ENCODE results near the gene DMTF1. TPM values are rescaled to one million over a fixed set of nuclear protein-coding genes. Genes with fewer than 3 reads are reported as not detected.
"Not testable (repeated sequence)": the region's sequence is repeated elsewhere in the genome, so short reads cannot be mapped to it uniquely, and the experiment has no call there.

Gene DMTF1
- total and polyA plus RNA-seq, 2 of the 4 experiments (the other 2 are of a cell fraction) = 59.0 to 69.0 TPM

DNA sequence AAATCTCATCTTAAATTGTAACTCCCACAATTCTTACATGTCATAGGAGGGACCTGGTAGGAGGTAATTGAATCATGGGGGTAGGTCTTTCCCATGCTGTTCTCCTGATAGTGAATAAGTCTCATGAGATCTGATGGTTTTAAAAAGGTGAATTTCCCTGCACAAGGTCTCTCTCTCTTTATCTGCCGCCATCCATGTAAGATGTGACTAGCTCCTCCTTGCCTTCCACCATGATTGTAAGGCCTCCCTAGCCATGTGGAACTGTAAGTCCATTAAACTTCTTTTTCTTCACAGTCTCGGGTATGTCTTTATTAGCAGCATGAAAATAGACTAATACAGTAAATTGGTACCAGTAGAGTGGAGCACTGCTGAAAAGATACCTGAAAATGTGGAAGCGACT, 38.3 kb upstream of the DMTF1 start:
- H3K4me1 ChIP-seq (ENCODE audit: control insufficient read depth, insufficient read depth, low read length); H4K91ac ChIP-seq (ENCODE audit: insufficient read depth, low read depth, low read length); H2AK5ac ChIP-seq (ENCODE audit: low read depth, low read length); H2BK120ac ChIP-seq (ENCODE audit: low read depth, low read length); intact Hi-C loops (cut with micrococcal nuclease); H3K18ac ChIP-seq (ENCODE audit: low read depth, low read length); H3K9ac ChIP-seq (ENCODE audit: low read depth, low read length); H3K27me3 ChIP-seq (ENCODE audit: control insufficient read depth, insufficient read depth, low read length); H2AK9ac ChIP-seq (replicated peaks; ENCODE audit: low read depth, low read length, poor library complexity); H4K20me1 ChIP-seq (ENCODE audit: insufficient read depth, low read length); CTCF ChIA-PET; H3K4me3 ChIP-seq (ENCODE audit: insufficient read depth, low read depth, low read length); H3K9me3 ChIP-seq (ENCODE audit: control insufficient read depth, insufficient read depth, low read length); H3K4ac ChIP-seq (ENCODE audit: low read depth, low read length); POLR2A ChIA-PET (ENCODE audit: unreplicated experiment); H4K5ac ChIP-seq (ENCODE audit: low read depth, low read length); H2BK20ac ChIP-seq (ENCODE audit: low read depth, low read length); H3K79me1 ChIP-seq (ENCODE audit: low read depth in 1 of 2, low read length in 2 of 2); H3K4me2 ChIP-seq (ENCODE audit: low read depth, low read length); BruUV-seq (replicated peaks); ATAC-seq (ENCODE audit: low read depth); in situ Hi-C loops (cut with MboI; ENCODE audit: low sequenced_read_pairs); H2BK15ac ChIP-seq (ENCODE audit: low read depth, low read length); dilution Hi-C loops (cut with HindIII; ENCODE audit: low sequenced_read_pairs, unreplicated experiment); H3K14ac ChIP-seq (replicated peaks; ENCODE audit: low read depth, low read length); H2AFZ ChIP-seq (replicated peaks; ENCODE audit: low read length, poor library complexity); H3K56ac ChIP-seq (ENCODE audit: extremely low read depth, insufficient read depth, low read length); H3K23ac ChIP-seq (ENCODE audit: low read depth, low read length); H3K36me3 ChIP-seq (ENCODE audit: control insufficient read depth, insufficient read depth, low read length); H4K8ac ChIP-seq (ENCODE audit: low read depth in 2 of 2, low read length in 2 of 2); H3K27ac ChIP-seq (ENCODE audit: insufficient read depth, low read length); DNase-seq; H2BK5ac ChIP-seq (ENCODE audit: low read depth, low read length, poor library complexity, severe bottlenecking); H3K9me1 ChIP-seq (ENCODE audit: insufficient read depth, low read length): not testable (repeated sequence)
- 90% methylated on average over 1 of the region's 3 CpGs; no CpG with 5 or more reads in 1 of the 2 experiments for WGBS, 2 experiments (ENCODE audit: extremely low coverage in 2 of 2, insufficient read length in 1 of 2)

DNA sequence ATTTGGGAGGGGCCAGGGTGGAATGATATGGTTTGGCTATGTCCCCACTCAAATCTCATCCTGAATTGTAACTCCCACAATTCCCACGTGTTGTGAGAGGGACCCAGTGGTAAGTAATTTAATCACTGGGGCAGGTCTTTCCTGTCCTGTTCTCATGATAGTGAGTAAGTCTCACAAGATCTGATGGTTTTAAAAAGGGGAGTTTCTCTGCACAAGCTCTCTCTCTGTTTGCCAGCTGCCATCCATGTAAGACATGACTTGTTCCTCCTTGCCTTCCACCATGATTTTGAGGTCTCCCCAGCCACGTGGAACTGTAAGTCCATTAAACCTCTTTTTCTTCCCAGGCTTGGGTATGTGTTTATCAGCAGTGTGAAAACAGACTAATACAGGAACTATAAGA, 36.5 kb upstream of the DMTF1 start:
- H3K27me3 ChIP-seq (ENCODE audit: control insufficient read depth, insufficient read depth, low read length); H3K4me3 ChIP-seq (ENCODE audit: insufficient read depth, low read depth, low read length); H3K9ac ChIP-seq (ENCODE audit: low read depth, low read length); H2AK9ac ChIP-seq (replicated peaks; ENCODE audit: low read depth, low read length, poor library complexity); POLR2A ChIA-PET (ENCODE audit: unreplicated experiment); H4K20me1 ChIP-seq (ENCODE audit: insufficient read depth, low read length); H2AFZ ChIP-seq (replicated peaks; ENCODE audit: low read length, poor library complexity); H4K5ac ChIP-seq (ENCODE audit: low read depth, low read length); H3K79me1 ChIP-seq (ENCODE audit: low read depth in 1 of 2, low read length in 2 of 2); H3K36me3 ChIP-seq (ENCODE audit: control insufficient read depth, insufficient read depth, low read length); H3K27ac ChIP-seq (ENCODE audit: insufficient read depth, low read length); H3K4me2 ChIP-seq (ENCODE audit: low read depth, low read length); BruUV-seq (replicated peaks); H3K18ac ChIP-seq (ENCODE audit: low read depth, low read length); dilution Hi-C loops (cut with HindIII; ENCODE audit: low sequenced_read_pairs, unreplicated experiment); H2BK15ac ChIP-seq (ENCODE audit: low read depth, low read length); H3K4ac ChIP-seq (ENCODE audit: low read depth, low read length); CTCF ChIA-PET; H2BK120ac ChIP-seq (ENCODE audit: low read depth, low read length); H3K23ac ChIP-seq (ENCODE audit: low read depth, low read length); in situ Hi-C loops (cut with MboI; ENCODE audit: low sequenced_read_pairs); DNase-seq; H2BK5ac ChIP-seq (ENCODE audit: low read depth, low read length, poor library complexity, severe bottlenecking); H3K4me1 ChIP-seq (ENCODE audit: control insufficient read depth, insufficient read depth, low read length); H4K8ac ChIP-seq (ENCODE audit: low read depth in 2 of 2, low read length in 2 of 2); H3K14ac ChIP-seq (replicated peaks; ENCODE audit: low read depth, low read length); H3K9me1 ChIP-seq (ENCODE audit: insufficient read depth, low read length); ATAC-seq (ENCODE audit: low read depth); H3K56ac ChIP-seq (ENCODE audit: extremely low read depth, insufficient read depth, low read length); H2BK20ac ChIP-seq (ENCODE audit: low read depth, low read length); H2AK5ac ChIP-seq (ENCODE audit: low read depth, low read length); H3K9me3 ChIP-seq (ENCODE audit: control insufficient read depth, insufficient read depth, low read length); H4K91ac ChIP-seq (ENCODE audit: insufficient read depth, low read depth, low read length); intact Hi-C loops (cut with micrococcal nuclease): not testable (repeated sequence)
- no CpG with 5 or more reads among the region's 2 CpGs for WGBS, 2 experiments (ENCODE audit: extremely low coverage in 2 of 2, insufficient read length in 1 of 2)

All from IMR-90 (cell line).